SHP77 treated with DMSO at 0.1 percent for 48 hours (cell line): ENCODE data around the gene P3H2.
"Not testable (repeated sequence)": the region's sequence is repeated elsewhere in the genome, so short reads cannot be mapped to it uniquely, and the experiment has no call there.

Experiments used
- DNase-seq: peaks from one replicate; lab custom pipeline; 2025; lab: John Stamatoyannopoulos, UW

Gene P3H2

GRCh38 chr3:190120269-190121060 is at the start of gene P3H2:
TSS of gene P3H2 (minus strand) at chr3:190120897. CDS start at chr3:190120731, 166 bp downstream.
- no peak for DNase-seq

GRCh38 chr3:190169877-190170276 is 49.2 kb upstream of the P3H2 start:
- no peak for DNase-seq

GRCh38 chr3:190169243-190169642 is 48.5 kb upstream of the P3H2 start:
- no peak for DNase-seq

GRCh38 chr3:190167936-190168680 is 47.4 kb upstream of the P3H2 start:
- no peak for DNase-seq

GRCh38 chr3:190166948-190167347 is 46.3 kb upstream of the P3H2 start:
- DNase-seq: no peak

- no peak for DNase-seq
These were observed 44.6 kb upstream of the P3H2 start for GRCh38 chr3:190165253-190165652.

- DNase-seq: not testable (repeated sequence)
These were observed 41.3 kb upstream of the P3H2 start for GRCh38 chr3:190162013-190162412.

GRCh38 chr3:190159902-190160435 is 39.3 kb upstream of the P3H2 start:
- no peak for DNase-seq

- no peak for DNase-seq
These were observed 37.6 kb upstream of the P3H2 start for GRCh38 chr3:190158261-190158660.

- DNase-seq: no peak
These were observed 35.1 kb upstream of the P3H2 start for GRCh38 chr3:190155752-190156151.

- no peak for DNase-seq
These were observed 30.0 kb upstream of the P3H2 start for GRCh38 chr3:190150681-190151080.

- not testable (repeated sequence) for DNase-seq
These were observed 29.3 kb upstream of the P3H2 start for GRCh38 chr3:190149830-190150619.

GRCh38 chr3:190144793-190145192 is 24.1 kb upstream of the P3H2 start:
- DNase-seq: not testable (repeated sequence)

- DNase-seq: no peak
These were observed 21.3 kb upstream of the P3H2 start for GRCh38 chr3:190142041-190142440.

GRCh38 chr3:190139365-190139764 is 18.7 kb upstream of the P3H2 start:
- DNase-seq: no peak

GRCh38 chr3:190132371-190132770 is 11.7 kb upstream of the P3H2 start:
- DNase-seq: no peak

- no peak for DNase-seq
These were observed 10.6 kb upstream of the P3H2 start for GRCh38 chr3:190131329-190131728.

- no peak for DNase-seq
These were observed 10.0 kb upstream of the P3H2 start for GRCh38 chr3:190130696-190131095.

- no peak for DNase-seq
These were observed 9.3 kb upstream of the P3H2 start for GRCh38 chr3:190130037-190130436.

GRCh38 chr3:190127797-190128196 is 7.1 kb upstream of the P3H2 start:
- DNase-seq: no peak

GRCh38 chr3:190127195-190127594 is 6.5 kb upstream of the P3H2 start:
- DNase-seq: no peak

GRCh38 chr3:190125436-190126068 is 4.9 kb upstream of the P3H2 start:
- no peak for DNase-seq
